Caki2 (cell line): ENCODE data around the gene VDAC2. TPM values are rescaled to one million over a fixed set of nuclear protein-coding genes. Genes with fewer than 3 reads are reported as not detected.
"Not testable (repeated sequence)": the region's sequence is repeated elsewhere in the genome, so short reads cannot be mapped to it uniquely, and the experiment has no call there.

Experiments used
- DNase-seq: peaks from one replicate; pipeline ENCODE4 v3.0.0-alpha.2; 2015; ENCODE audit warnings: low read depth
- in situ Hi-C: cut with HindIII; loops from 2 replicates; pipeline ENCODE4 v1.10.0; 2016; ENCODE audit warnings: low sequenced_read_pairs, low pct_unique_long_range_greater_than_20kb, mixed read lengths
- total RNA-seq: library from RNA; depleted of rRNA; stranded (reverse); fragments of >200 nt; shearing (Covaris generic); gene quantifications from 2 replicates; pipeline ENCODE4 v1.2.3, GENCODE V29; 2014; ENCODE audit warnings: low replicate concordance

Gene VDAC2
- total RNA-seq, 1 experiment from 2014 or later = 252 TPM

DNA sequence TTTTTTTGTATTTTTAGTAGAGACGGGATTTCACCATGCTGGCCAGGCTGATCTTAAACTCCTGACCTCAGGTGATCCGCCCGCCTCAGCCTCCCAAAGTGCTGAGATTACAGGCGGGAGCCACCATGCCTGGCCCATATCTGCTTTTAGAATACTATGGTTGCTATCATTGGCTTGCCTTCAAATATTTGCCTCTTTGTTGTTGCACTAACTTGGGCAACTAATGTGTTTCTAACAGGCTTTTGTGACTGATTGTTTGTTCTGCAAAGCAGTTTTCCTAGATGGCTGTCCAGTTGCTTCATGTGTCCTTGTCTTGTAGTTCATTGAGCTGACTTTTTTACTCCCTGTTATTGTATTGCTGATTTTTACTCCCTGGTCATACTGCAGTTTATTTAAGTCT, 9.7 kb downstream of the VDAC2 start:
- in situ Hi-C loops = no loop called here

DNA sequence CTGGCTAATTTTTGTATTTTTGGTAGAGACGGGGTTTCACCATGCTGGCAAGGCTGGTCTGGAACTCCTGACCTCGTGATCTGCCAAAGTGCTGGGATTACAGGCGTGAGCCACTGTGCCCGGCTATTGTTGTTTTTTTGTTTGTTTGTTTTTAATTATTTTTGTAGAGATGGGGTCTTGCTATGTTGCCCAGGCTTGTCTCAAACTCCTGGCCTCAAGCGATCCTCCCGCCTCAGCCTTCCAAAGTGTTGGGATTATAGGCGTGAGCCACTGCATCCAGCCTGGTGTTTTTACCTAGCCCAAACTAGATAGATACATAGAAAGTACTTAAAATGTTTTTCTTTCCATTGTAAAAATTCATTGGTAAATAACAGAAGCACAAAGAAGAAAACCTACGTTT, 10.9 kb downstream of the VDAC2 start:
- in situ Hi-C loops = not testable (repeated sequence)

More for the DNA sequence above, 9.7 kb downstream of the VDAC2 start:
- no peak for DNase-seq

DNA sequence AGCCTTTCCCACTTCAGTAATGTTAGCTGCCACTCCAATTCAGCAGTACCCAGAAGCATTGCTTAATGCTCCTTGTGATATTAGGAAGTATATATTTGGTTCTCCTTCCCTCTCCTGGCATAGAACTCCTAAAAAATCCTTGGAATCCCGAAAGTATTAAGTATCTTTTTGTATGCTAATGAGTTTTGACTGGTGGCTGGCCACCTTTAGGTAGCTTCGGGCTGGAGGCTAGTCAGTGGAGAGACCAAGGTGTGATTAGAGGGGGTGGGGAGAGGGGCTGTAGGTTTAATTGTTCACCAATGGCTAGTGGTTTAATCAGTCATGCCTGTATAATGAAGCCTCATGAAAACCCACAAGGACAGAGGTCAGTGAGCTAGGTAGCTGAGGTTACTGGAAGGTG, 12.9 kb downstream of the VDAC2 start:
- in situ Hi-C loops = no loop called here
- peak; percentile 31 for DNase-seq

More for the DNA sequence above, 10.9 kb downstream of the VDAC2 start:
- DNase-seq = not testable (repeated sequence)

DNA sequence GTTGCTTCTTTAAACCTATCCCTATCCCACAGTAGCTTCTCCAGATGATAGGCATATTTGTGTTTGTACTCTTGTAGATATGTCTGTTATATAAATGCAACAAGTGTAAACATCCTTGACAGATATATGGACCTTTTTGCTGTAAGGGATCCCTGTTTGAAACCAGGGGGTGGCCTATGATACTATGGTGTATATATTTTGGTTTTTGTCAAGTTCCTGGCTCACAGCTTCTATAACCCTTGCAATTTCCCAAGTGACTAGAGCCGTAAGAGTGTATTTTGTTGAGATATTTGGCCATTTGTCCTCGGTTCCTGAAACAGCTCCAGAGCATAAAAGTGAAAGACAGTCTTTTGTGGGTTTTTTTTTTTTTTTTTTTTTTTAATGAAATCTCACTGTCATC, 15.5 kb downstream of the VDAC2 start:
- in situ Hi-C loops = no loop called here
- DNase-seq = no peak

DNA sequence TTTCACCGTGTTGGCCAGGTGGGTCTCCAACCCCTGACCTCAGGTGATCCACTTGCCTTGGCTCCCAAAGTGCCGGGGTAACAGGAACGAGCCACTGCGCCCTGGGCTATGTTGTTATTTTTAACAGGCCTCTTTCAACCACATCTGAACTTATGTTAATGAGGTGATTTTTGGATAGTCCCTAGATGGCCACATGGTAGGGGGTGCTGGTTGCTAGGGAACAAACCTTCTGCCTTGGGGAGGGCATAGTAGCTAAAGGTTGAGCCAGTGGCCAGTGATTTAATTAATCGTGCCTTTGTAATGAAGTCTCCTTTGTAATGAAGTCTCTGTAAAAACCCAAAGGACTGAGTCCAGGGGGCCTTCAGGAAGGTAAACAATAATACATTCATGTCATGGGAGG, 16.1 kb downstream of the VDAC2 start:
- no peak for DNase-seq
- in situ Hi-C loops = no loop called here

DNA sequence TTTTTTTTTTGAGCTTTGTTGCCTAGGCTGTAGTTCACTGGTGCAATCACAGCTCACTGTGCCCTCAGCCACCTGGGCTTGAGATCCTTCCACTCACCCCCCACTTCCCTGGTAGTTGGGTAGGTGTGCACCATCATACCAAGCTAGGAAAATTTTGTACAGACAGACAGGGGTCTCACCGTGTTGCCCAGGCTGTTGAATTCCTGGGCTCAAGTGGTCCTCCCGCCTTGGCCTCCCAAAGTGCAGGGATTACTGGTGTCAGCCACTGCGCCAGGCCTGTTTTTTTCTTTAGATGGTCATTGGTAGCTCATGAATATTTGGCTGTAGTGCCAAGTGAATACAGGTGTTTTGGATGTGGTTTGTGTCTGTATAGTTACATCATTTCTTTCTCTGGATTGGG, 17.7 kb downstream of the VDAC2 start:
- in situ Hi-C loops = no loop called here
- DNase-seq = no peak

DNA sequence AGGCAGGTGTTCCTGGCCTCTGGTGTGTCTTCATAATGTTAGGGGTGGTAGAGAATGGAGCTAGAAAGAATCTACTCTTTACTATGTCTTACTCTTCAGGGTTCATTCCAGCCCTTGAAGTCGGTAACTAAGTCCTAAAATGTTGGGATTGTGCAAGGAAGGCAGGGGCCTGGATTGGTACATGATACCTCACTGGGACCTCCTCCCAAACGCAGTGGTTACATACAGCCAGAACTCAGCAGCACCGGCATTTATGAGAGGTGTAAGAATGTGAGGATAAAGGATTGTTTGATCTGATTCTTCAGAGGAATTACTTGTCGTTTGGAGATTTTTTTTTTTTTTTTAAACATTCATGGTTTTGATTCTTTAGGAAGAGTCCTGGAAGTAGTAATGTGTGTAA, 18.2 kb downstream of the VDAC2 start:
- in situ Hi-C loops = no loop called here
- no peak for DNase-seq

DNA sequence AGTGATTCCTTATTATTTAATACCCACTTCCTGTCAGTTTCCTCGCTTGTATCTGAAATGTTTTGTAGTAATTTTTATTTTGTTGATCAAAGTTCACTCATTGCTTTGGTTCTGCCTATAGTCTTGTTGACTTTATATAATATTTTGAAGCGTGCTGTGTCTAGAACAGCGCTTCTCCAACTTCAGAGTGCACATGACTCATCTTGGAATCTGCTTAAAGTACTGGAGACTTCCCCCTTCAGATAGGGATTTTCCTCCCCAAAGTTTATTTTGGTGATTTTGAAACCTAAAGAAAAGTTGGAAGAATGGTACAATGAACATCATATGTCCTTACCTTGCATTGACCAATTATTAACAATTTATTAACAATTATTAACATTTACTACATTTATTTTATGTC, 19.4 kb downstream of the VDAC2 start:
- no peak for DNase-seq
- in situ Hi-C loops = no loop called here

DNA sequence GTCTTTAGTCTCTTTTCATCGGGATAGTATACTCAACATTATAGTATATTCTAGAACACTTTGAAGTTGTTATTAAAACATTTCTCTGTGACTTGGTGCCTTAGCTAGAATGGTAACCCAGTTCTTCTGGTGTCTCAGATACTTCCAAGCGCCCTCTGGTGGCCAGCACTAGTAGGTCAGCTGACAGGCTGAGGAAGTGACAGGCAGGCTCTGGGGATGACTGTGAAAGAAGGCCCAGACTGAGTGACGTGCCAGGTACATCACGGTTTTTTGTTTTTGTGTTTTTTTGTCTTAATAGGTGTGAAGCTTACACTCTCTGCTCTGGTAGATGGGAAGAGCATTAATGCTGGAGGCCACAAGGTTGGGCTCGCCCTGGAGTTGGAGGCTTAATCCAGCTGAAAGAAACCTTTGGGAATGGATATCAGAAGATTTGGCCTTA, 20.0 kb downstream of the VDAC2 start:
- in situ Hi-C loops = no loop called here
- DNase-seq = peak; percentile 75

DNA sequence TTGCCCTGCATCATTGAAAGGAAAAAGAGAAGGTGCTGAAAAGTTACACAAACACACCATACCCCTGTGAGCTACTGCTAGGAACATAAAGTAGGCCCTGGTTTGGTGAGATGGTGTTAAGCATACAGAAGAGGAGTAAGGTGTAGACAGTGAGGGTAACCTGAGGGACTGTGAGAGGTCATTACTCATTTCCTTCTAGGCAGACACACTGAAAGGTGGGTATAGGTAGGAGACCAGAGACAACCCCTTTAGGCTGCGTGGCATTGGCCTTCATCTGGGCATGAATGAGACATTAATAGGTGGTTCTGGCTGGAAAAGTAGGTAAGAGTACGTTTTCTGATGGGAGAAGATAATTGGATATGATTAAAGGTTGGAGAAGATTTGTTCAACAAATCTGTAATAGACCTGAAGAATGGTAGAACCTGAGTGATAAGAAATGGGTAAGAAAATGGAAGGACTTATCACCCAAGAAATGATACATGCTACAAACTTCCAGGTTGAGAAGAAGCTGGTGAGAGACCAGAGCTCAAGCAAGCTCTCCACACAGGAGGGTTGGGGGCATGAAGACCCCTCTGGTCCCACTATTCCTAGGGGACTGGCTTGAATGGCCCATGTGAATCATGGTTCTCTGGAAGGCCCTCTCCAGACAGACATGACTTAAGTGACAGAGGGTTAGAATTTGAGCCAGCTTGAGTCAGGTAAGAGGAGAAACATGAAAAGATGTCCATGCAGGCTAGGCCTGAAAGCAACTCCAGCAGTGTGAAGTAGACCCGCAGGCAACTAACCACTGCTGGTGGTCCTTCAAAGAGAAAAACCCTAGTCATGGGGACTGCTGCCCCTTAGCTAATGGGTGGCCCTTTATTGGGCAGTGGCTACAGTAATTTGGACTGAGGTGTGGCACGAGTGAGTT, 21.3 kb downstream of the VDAC2 start:
- in situ Hi-C loops = no loop called here
- DNase-seq = no peak

DNA sequence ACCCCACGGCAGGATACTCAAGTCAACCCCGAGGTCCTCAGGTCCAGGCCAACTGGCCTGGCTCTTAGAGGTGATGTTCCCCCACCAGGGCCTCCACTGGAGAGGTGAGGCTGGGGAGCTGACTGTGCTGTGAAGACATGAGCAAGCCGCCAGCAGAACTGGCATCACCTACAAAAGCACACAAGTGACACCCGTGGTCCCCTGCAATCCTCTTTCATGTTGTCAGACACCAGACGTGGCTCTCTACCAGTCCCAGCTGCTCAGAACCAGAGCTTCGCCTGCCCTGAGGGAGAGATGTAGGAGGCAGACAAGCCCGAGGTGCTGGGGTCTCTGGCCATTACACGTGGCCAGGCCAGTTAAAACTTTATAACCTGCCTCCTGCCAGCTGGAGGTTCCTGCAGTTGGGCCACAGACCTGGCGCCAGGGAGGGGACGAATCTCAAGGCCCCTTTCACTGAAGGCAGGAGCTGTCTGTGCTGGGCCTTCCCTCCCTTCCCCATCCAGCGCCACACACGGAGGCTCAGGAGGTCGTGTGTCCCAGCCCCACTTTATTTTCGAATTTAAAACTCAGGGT, 22.9 kb downstream of the VDAC2 start:
- no peak for DNase-seq
- in situ Hi-C loops = no loop called here

DNA sequence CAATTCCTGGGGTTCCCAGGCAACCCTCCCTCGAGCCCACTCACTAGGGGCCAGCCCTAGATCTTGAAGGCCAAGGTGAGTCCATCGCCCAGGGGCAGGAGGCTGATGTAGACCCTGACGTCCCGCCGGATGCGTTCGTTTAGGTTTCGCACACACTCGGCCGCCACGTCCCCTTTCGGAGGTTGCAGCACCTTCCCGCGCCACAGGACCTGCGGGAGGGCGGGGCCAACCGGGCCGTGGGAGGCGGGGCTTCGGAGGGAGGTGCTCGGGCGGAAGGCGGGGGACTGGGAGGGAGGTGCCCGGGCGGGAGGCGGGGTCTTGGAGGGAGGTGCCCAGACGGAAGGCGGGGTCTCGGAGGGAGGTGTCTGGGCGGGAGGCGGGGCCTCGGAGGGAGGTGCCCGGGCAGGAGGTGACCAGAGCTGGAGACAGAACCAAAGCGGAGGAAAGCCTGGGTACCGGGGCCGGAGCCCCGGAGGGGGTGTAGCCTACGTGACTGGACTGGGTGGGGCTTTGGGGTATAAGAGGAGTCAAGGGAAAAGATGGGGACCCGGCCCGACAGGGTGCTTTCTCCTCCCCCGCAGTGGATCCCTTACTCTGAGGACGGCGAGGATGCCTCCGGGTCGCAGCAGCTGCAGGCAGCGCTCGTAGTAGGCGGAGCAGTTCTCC, 23.6 kb downstream of the VDAC2 start:
- peak; percentile 91 for DNase-seq
- in situ Hi-C loops = no loop called here

DNA sequence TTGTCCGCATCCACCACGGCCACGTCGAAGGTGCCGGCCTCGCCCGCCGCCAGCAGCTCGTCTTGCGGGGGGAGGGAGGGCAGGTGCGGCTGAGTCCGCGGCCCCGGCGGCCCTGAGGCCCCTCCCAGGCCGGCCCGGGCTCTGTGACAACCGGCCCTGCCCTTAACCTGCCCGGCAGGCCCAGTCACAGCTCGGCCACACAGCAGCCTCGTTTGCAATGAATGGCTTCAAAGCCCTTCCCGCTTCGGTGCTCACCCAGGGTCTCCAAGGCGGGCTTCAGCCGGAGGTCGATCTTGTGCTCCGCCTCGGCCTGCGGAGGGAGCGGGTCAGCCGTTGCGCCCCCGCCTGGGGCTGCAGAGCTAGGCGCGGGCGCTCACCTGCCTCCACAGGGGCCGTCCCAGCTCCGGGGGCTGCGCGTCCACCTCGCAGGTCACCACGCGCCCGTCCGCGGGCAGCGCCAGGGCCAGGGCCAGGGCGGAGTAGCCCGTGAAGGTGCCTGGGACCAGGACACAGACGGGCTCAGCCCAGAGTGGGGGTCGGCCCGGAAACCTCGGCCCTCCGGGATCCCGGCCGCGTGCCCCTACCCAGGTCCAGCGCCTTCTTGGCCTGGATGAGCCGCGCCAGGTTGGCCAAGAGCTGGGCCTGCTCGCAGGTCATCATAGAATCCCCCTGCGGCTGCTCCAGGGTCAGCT, 24.2 kb downstream of the VDAC2 start:
- DNase-seq = peak; percentile 69
- in situ Hi-C loops = no loop called here

DNA sequence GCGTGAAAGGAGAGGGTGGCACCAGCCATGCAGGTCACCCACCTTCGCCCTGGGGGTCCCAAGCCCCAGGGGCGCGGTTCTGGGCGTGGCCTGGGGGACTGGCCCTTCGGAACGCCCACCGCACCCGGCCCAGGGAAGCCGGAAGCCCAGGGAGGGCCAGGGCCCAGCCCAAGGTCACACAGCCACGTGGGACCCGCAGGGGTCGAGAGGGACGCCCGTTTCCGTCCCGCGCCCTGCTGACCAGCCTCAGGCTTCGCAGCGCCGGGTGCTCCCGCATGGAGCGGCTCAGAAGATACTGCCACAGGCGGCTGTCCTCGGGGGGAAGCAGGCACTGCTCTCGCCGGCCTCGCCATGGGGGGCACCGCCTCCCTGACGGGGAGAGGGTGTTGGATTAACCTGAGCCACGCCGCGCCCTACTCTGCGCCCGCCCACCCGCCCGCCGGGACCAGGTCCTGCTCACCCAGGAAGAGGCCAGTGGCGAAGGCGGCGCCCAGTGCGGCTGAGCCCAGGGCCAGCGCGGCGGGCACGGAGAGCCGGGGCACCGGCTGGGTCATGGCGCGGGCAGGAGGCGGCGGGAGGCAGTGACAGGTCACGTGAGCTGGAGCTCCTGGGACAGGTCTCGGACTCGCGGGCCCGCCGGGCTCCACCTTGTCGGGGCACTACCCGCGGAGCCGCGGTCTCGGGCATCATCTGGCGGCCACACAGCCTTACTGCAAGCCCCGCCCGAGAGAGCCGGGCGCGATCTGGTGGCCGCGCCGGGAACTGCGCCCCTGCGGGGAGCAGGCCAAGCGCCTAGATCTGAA, 25.0 kb downstream of the VDAC2 start, which contains the start of gene COMTD1:
Gene COMTD1 (minus strand): TSS at position 583 of the 803 bp plus-strand sequence. CDS start 29 bp downstream, at position 554.
- in situ Hi-C loops = no loop called here

DNA sequence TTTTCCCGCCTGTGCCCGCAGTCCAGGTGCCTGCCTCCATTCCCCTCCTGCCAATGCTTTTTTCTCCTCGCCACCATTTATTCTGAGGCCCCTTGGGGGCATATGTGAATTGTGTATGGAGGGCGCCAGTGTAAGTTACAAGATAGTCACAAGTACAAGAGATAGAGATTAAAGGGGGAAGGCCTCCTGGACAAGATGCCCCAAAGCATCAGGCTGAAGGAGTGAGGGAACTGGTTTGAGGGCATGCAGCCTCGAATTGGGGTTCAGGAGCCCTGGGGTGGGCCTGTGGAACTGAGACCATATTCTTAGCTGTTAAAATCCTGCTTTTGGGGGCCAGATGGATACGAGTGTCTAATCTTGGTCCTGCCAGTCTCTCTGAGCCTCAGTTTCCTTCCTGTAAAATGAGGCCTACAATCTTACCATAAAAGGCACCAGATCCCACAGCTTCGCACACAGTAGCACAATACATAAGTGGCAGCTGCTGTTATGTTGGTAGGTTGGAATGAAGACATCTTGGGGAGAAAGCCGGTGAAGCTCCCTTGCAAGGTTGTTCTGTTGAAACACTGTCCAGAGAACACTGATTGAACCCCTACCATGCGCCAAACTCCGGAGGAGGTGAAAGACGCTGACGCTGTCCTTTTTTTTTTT, 25.7 kb downstream of the VDAC2 start:
- in situ Hi-C loops = no loop called here
- DNase-seq = no peak

More for the DNA sequence above, 25.0 kb downstream of the VDAC2 start, which contains the start of gene COMTD1:
- DNase-seq = peak; percentile 90

DNA sequence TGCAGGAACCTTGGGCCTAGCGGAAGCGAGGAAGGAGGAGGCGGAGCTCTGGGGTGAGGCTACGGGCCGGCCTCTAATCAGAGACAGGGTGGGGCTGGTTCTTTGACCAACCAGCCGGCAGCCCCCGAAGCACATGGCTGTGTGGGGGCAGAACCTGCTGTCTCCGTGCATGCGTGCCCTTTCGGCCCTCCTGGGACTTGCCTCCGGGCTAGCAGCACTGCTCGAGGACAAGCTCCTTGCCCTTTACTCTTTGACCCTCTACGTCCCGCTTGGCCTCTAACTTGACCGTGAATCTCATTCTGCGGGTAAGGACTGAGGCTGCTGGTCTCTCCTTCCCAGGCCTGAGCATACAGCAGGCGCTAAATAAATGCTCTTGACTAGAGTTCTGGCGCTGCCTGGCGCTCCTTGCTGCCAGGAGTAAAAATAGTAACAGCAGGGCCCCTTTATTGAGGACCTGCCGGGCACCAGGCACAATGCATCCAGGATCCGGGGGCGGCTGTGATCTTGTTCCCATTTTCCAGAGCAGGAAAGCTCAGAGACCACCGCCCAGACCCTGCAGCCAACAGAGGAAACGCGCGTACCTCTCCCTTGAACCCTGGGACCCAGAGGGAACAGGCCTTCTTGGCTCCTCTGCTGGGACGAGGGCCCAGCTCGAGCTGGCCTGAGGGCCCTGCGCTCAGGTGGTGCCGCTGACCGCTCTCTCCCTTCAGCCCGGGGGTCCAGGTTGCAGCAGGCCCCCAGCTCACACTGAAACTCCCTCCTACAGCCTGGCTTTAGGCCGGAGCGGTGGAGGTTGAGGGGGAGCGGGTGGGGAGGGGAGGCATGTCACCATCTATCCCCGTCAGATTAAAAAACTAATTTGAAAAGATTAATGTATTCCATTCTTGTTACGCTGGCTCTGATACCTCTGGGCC, 27.8 kb downstream of the VDAC2 start:
- in situ Hi-C loops = no loop called here

More for the DNA sequence above, 27.8 kb downstream of the VDAC2 start:
- no peak for DNase-seq
